GM21381 (cell line): ENCODE data around the gene TXNDC16.

Experiments
- ATAC-seq: cut with Tn5 transposase; IDR thresholded peaks from one replicate; pipeline ENCODE4 v1.9.1; 2021; ENCODE audit warnings: mild to moderate bottlenecking, moderate library complexity; ENCODE audit not compliant: unreplicated experiment

Gene TXNDC16

GRCh38 chr14:52395728-52396127 lies 156.6 kb downstream of the TXNDC16 start:
- no peak for ATAC-seq

- ATAC-seq, result no peak
Measured at GRCh38 chr14:52391881-52392615, 160.3 kb downstream of the TXNDC16 start.
